BLaER1 (cell line): Measurements from ENCODE around the gene PHLPP1.

Source experiments
- H3K27ac ChIP-seq: shearing (Covaris generic); formaldehyde crosslinking; 2 replicates; pipeline ENCODE4 v1.8.1; 2022
- H3K27me3 ChIP-seq: shearing (Covaris generic); formaldehyde crosslinking; 2 replicates; pipeline ENCODE4 v1.8.1; 2022
- H3K36me3 ChIP-seq: shearing (Covaris generic); formaldehyde crosslinking; 2 replicates; pipeline ENCODE4 v1.8.1; 2022
- H3K4me1 ChIP-seq: shearing (Covaris generic); formaldehyde crosslinking; 2 replicates; pipeline ENCODE4 v1.8.1; 2022
- H3K4me2 ChIP-seq: shearing (Covaris generic); formaldehyde crosslinking; 2 replicates; pipeline ENCODE4 v1.8.1; 2022
- H3K4me3 ChIP-seq: shearing (Covaris generic); formaldehyde crosslinking; 2 replicates; pipeline ENCODE4 v1.8.1; 2022
- H3K9ac ChIP-seq: shearing (Covaris generic); formaldehyde crosslinking; 2 replicates; pipeline ENCODE4 v1.8.1; 2022
- H3K9me3 ChIP-seq: shearing (Covaris generic); formaldehyde crosslinking; 2 replicates; pipeline ENCODE4 v1.8.1; 2022
- H4K20me1 ChIP-seq: shearing (Covaris generic); formaldehyde crosslinking; 2 replicates; pipeline ENCODE4 v1.8.1; 2022
- Cebpa-rat ChIP-seq: shearing (Covaris generic); IDR thresholded peaks from 2 replicates; pipeline ENCODE4 v1.8.1; 2022

Gene PHLPP1

GRCh38 chr18:62978251-62979049 lies 263.1 kb downstream of the PHLPP1 start:
- Histone ChIP-seq H3K9ac (no peak overlapping the region), H3K4me2 (peak overlapping the region; percentile 47)
- no peak for TF ChIP-seq Cebpa-rat

GRCh38 chr18:62979176-62979575 lies 263.8 kb downstream of the PHLPP1 start:
- Histone ChIP-seq H3K4me1 (peaks cover 29% of the 10 kb centered on the region), H3K4me3 (no peak overlapping the region), H3K27ac (peak overlapping the region; percentile 36), H3K4me2 (peak overlapping the region; percentile 47), H3K9me3 (no peaks in the 10 kb centered on the region), H3K27me3 (no peaks in the 10 kb centered on the region), H4K20me1 (peaks cover 20% of the 10 kb centered on the region; the same call in 1 of the 2 replicates), H3K9ac (no peak overlapping the region), H3K36me3 (peaks cover 73% of the 10 kb centered on the region)
- peak; percentile 77; the same call in 1 of the 2 replicates for TF ChIP-seq Cebpa-rat

More at GRCh38 chr18:62978251-62979049, 263.1 kb downstream of the PHLPP1 start:
- Histone ChIP-seq H3K27ac (peak overlapping the region; percentile 36), H3K27me3 (no peaks in the 10 kb centered on the region), H3K9me3 (no peaks in the 10 kb centered on the region), H3K4me1 (peaks cover 29% of the 10 kb centered on the region), H4K20me1 (peaks cover 21% of the 10 kb centered on the region; the same call in 1 of the 2 replicates), H3K36me3 (peaks cover 80% of the 10 kb centered on the region), H3K4me3 (no peak overlapping the region)

GRCh38 chr18:62979900-62980299 lies 264.6 kb downstream of the PHLPP1 start:
- H3K9me3 ChIP-seq: no peaks in the 10 kb centered on the region
- no peak overlapping the region for H3K27ac ChIP-seq
- no peaks in the 10 kb centered on the region for H3K27me3 ChIP-seq
- H4K20me1 ChIP-seq: peaks cover 13% of the 10 kb centered on the region; the same call in 1 of the 2 replicates
- H3K4me3 ChIP-seq: no peak overlapping the region
- H3K9ac ChIP-seq: no peak overlapping the region
- H3K4me1 ChIP-seq: peaks cover 29% of the 10 kb centered on the region
- TF ChIP-seq Cebpa-rat: no peak
- H3K4me2 ChIP-seq: peak overlapping the region; percentile 0; the same call in 1 of the 2 replicates
- peaks cover 67% of the 10 kb centered on the region for H3K36me3 ChIP-seq

GRCh38 chr18:62981566-62981965 lies 266.2 kb downstream of the PHLPP1 start:
- peaks cover 50% of the 10 kb centered on the region for H3K36me3 ChIP-seq
- no peak overlapping the region for H3K27ac ChIP-seq
- no peak overlapping the region for H3K4me3 ChIP-seq
- H3K4me1 ChIP-seq: peaks cover 29% of the 10 kb centered on the region
- TF ChIP-seq Cebpa-rat: no peak
- no peaks in the 10 kb centered on the region for H3K27me3 ChIP-seq
- H3K9ac ChIP-seq: no peak overlapping the region
- peaks cover 8% of the 10 kb centered on the region; the same call in 1 of the 2 replicates for H4K20me1 ChIP-seq
- H3K4me2 ChIP-seq: no peak overlapping the region
- H3K9me3 ChIP-seq: no peaks in the 10 kb centered on the region

GRCh38 chr18:62982600-62983251 lies 267.4 kb downstream of the PHLPP1 start:
- no peak overlapping the region for H3K4me3 ChIP-seq

GRCh38 chr18:62984656-62985315 lies 269.4 kb downstream of the PHLPP1 start:
- H3K36me3 ChIP-seq: peaks cover 22% of the 10 kb centered on the region
- H4K20me1 ChIP-seq: no peaks in the 10 kb centered on the region
- no peak overlapping the region for H3K4me2 ChIP-seq
- H3K27ac ChIP-seq: no peak overlapping the region
- no peaks in the 10 kb centered on the region for H3K27me3 ChIP-seq
- TF ChIP-seq Cebpa-rat: no peak
- H3K9ac ChIP-seq: no peak overlapping the region
- H3K4me3 ChIP-seq: no peak overlapping the region
- peaks cover 33% of the 10 kb centered on the region for H3K4me1 ChIP-seq
- H3K9me3 ChIP-seq: no peaks in the 10 kb centered on the region

More at GRCh38 chr18:62982600-62983251, 267.4 kb downstream of the PHLPP1 start:
- H3K9ac ChIP-seq: no peak overlapping the region
- peaks cover 40% of the 10 kb centered on the region for H3K36me3 ChIP-seq
- peaks cover 29% of the 10 kb centered on the region for H3K4me1 ChIP-seq
- H3K9me3 ChIP-seq: no peaks in the 10 kb centered on the region
- peak overlapping the region; percentile 65 for H3K4me2 ChIP-seq
- H3K27ac ChIP-seq: no peak overlapping the region
- H3K27me3 ChIP-seq: no peaks in the 10 kb centered on the region
- H4K20me1 ChIP-seq: peaks cover 8% of the 10 kb centered on the region; the same call in 1 of the 2 replicates
- no peak for TF ChIP-seq Cebpa-rat

- Histone ChIP-seq H3K9me3 (no peaks in the 10 kb centered on the region), H3K27ac (no peak overlapping the region), H3K27me3 (no peaks in the 10 kb centered on the region), H3K9ac (no peak overlapping the region), H3K4me3 (no peak overlapping the region), H3K4me2 (no peak overlapping the region), H4K20me1 (no peaks in the 10 kb centered on the region), H3K36me3 (peaks cover 5% of the 10 kb centered on the region), H3K4me1 (peaks cover 30% of the 10 kb centered on the region)
- no peak for TF ChIP-seq Cebpa-rat
Measured at GRCh38 chr18:62986490-62986889, 271.1 kb downstream of the PHLPP1 start.

GRCh38 chr18:62987055-62987830 lies 271.9 kb downstream of the PHLPP1 start:
- Histone ChIP-seq H3K9me3 (no peaks in the 10 kb centered on the region), H3K4me1 (peaks cover 24% of the 10 kb centered on the region), H3K9ac (no peak overlapping the region), H3K36me3 (no peaks in the 10 kb centered on the region), H3K4me3 (no peak overlapping the region), H3K27ac (no peak overlapping the region), H4K20me1 (no peaks in the 10 kb centered on the region), H3K4me2 (no peak overlapping the region), H3K27me3 (no peaks in the 10 kb centered on the region)
- TF ChIP-seq Cebpa-rat: no peak

- Histone ChIP-seq H3K4me1 (peaks cover 19% of the 10 kb centered on the region), H3K9me3 (no peaks in the 10 kb centered on the region), H3K9ac (no peak overlapping the region), H3K27me3 (no peaks in the 10 kb centered on the region), H3K4me2 (no peak overlapping the region), H4K20me1 (no peaks in the 10 kb centered on the region), H3K36me3 (no peaks in the 10 kb centered on the region), H3K27ac (no peak overlapping the region), H3K4me3 (no peak overlapping the region)
- TF ChIP-seq Cebpa-rat: no peak
Measured at GRCh38 chr18:62987859-62988258, 272.5 kb downstream of the PHLPP1 start.
